Right lung (tissue), 10 donors: ENCODE measurements around the gene TOX3. TPM values are rescaled to one million over a fixed set of nuclear protein-coding genes. Genes with fewer than 3 reads are reported as not detected.
A peak's percentile ranks its signal among the peaks of the same experiment; 100 is the strongest.

ENCODE experiments used
- DNase-seq, 2 donors: peaks; one replicate each; pipeline ENCODE4 v3.0.0-alpha.2; 2013
- long read RNA-seq, 8 donors: transcript quantifications; one replicate each; lab custom pipeline, GENCODE V29; 2026
- polyA plus RNA-seq, 5 donors: library from polyadenylated mRNA; unstranded; fragments of 120-200 nt; gene quantifications; one replicate each; pipeline versions ENCODE4 v1.2.1 to v1.2.3, GENCODE V29; 2013; ENCODE audit warnings: inconsistent platforms in 1 of 5, low replicate concordance in 1 of 5; ENCODE audit not compliant: insufficient read length in 5 of 5, insufficient read depth in 1 of 5

TOX3 gene
- polyA plus RNA-seq: 1 to 10 TPM; 4.3 to 6.0 (median 5.1) TPM
- long read RNA-seq, donor 1: 0 reads
- long read RNA-seq, donor 2, partial matches to known transcripts: 0 of 1 reads
- long read RNA-seq, donor 2, other reads (novel, unspliced or antisense): 0 of 1 reads
- long read RNA-seq, donor 3: 0 reads
- long read RNA-seq, donor 4: 0 reads
- long read RNA-seq, donor 5, partial matches to known transcripts: 0 of 1 reads
- long read RNA-seq, donor 5, other reads (novel, unspliced or antisense): 0 of 1 reads
- long read RNA-seq, donor 6: 0 reads
- long read RNA-seq, donor 7, partial matches to known transcripts: 0 of 4 reads
- long read RNA-seq, donor 7, other reads (novel, unspliced or antisense): 0 of 4 reads
- long read RNA-seq, donor 8: 0 reads

DNA sequence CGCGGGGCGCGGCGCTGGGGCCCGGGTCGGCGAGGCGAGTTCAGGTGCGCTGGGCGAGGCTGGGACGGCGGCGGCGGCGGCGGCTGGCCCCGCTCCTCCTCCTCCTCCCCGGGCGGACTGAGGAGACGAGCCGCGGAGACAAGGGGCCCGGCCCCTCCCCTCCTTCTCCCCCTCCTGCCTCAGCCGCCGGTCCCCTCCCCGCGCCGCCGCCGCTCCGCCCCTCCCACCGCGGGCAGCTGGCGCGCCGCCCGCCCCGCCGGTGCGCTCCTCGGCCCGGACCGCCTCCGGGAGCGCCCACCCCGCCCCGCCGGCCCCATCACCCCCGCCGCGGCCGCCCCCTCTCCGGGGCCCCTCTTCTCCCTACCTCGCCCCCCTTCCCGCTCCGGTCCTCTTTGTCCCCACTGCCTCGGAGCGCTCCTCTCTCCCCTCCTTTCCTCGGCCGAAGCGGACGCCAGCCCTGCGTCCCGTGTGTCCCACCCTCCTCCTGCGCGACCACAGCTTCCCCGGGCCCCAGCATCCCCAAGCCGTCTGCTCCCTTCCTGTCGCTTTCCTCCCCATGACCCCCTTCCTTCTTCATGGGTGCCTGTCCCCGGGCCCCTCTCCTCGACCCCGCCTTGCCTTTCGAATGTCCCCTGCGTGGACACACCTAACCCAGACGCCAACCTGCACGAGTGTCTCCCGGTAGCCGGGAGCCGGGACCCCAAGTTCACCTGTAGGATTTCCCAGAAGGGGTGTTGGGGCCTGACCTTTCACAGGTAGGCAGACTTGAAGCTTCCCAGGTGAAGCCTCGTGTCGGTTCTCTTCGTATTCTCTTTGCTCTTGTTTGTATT, at the start of gene TOX3:
TOX3 (minus strand) TSS at position 140 of the 830 bp plus-strand sequence. CDS start 420 bp downstream, outside the sequence.
- DNase-seq: no peak

DNA sequence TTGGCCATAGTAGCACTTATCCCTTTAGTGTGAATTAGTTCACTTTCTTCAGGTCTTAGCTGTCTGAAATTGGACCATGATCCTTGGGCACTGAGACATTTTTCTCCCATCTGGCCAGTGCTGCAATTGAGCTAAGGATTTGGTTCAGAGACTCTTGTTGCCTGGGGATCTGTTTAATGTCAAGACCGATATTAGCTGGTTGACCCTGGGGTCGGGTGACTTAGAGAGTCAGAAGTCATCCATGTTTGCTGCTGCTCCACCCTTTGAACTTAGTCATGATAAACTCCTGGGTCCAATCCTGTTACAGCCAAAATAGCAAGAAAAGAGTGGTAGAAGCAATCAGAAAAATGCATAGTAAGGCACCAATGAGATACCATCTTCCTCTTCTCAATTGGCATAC, 45.8 kb upstream of the TOX3 start:
- DNase-seq: no peak

DNA sequence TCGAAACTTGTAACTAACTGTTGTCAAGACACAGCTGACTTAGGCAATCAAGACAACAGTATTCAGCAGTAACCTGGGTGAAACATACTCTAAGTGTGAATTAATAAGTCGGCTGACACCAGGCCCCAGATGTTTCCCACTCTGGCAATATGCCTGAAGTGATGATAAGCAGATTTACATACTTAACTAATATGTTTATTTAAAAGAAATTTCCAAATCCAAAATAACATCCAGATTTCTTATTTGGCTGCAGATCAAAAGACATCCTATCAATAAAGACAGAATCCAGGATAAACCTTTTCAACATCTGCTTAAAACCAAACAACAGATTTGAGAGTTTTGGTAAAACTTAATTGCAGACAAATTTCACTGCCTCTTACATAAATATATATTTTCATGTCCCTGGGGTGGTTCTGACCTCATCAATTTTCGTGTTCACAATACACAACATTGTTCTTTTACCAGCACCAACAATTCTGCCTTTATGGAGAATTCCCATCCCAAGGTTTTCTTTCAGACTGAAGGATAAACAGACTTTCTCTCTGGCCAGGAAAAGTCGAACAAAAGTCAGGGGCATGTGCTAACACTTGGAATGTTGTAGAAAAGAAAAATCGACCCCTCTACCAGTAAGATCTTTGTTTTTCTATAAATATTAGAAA, 45.1 kb upstream of the TOX3 start:
- peak; percentile 31 to 51 for DNase-seq

DNA sequence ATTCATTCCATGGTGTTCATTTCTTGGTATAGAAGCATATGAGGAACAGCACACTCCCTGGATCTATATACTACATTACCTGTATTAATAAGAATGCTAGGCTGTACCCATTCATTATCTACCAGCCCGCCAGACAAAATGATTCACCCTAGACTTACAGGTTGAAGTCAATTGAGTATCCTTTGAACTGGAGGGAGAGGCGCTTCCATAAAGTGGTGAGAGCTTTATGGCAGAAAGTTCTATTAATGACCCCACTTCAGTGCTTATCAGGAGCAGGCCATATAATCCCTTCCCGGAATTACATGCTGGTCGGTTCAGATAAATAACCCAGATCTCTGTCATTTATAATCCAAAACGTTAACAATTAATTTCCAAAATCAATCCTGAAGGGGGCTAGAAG, 44.5 kb upstream of the TOX3 start:
- DNase-seq: no peak

DNA sequence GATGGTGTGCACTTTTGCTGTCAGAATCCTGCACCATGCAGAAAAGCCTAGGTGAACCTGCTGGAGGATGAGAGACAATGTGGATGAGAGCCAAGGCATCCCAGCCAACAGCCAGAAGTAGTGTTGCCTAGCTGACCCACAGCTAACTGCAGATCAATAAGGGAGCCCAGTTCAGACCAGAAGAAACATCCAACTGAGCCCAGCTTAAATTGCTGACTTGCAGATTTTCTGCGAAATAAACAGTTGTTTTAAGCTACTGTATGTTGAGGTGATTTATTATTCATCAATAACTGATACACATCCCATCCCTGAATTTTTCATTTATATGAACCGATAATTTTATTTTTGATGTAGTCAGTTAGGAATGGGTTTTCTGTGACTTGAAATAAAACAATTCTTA, 39.2 kb upstream of the TOX3 start:
- DNase-seq: no peak

DNA sequence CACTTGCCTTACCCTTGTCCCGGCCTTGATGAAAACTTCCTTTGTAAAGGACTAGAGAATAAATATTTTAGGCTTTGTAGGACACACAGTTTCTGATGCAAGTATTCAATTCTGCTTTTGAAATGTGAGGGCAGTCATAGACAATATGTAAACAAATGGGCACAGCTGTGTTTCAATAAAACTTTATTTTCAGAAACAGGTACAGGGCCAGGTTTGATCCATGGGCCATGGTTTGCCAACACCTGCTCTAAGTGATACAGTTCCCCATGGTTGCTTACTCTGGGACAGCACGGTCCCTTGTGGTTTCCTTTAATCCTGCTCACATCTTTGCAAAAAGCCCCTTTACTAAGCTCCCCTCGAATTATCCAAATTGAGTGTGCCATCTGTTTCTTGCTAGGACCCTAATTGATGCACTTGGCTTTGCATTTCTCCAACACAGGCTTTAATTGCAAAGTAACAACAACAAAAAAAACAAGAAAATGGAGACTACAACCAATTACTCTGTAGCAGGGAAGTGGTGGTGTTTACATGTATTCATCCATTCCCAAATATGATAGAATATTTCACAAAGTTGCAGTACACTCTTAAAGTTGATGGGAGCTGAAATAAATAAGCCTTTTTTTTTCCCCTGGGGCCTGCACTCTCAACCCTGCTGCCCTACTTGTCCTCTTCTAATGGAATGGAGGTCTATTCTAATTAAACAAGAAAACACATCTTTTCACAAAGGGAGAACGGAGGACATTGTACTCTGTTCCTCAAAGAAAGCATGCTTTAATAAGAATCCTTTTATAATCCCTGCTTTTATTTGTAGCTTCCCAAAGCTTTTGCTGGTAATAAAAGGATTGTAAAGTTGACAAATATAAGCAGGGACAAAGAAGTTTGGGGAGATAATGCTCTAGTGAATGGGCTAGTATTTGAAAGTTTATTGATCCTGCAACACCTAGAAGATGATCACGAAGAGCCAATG, 37.7 kb upstream of the TOX3 start:
- no peak for DNase-seq

DNA sequence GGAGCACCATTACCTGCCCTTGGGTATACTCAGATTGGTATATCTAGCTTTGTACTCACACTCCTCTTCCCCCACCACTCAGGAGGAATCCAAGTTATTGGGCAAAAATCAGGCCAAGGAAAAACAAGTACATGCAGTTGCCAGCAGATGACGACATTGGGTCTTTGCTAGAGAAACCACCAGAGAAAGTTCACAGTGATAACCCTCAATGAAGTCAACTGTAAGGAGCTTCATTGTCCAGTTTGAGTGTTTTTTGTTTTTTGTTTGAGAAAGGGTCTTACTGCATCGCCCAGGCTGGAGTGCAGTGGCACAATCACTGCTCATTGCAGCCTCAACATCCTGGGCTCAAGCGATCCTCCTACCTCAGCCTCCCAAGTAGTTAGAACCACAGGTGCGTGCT, 34.6 kb upstream of the TOX3 start:
- DNase-seq: no peak

DNA sequence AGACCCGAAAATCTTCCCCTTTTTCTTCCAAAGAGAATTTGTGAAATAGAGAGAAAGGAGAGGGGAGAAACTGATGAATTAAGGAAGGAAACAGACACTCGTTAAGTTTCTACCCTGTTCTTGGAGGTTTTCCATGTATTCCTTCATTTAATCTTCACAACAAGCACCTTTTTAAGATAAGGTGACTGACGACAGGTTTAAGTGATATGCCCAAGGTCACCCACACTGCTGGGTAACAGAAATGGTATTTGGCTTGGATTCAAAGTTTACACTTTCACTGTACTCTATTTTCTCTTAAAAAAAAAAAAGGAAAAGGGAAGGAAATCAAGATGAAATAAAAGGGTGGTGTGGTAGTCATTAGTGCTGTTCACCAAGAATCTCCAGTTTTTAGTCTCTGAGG, 33.5 kb upstream of the TOX3 start:
- DNase-seq: no peak

DNA sequence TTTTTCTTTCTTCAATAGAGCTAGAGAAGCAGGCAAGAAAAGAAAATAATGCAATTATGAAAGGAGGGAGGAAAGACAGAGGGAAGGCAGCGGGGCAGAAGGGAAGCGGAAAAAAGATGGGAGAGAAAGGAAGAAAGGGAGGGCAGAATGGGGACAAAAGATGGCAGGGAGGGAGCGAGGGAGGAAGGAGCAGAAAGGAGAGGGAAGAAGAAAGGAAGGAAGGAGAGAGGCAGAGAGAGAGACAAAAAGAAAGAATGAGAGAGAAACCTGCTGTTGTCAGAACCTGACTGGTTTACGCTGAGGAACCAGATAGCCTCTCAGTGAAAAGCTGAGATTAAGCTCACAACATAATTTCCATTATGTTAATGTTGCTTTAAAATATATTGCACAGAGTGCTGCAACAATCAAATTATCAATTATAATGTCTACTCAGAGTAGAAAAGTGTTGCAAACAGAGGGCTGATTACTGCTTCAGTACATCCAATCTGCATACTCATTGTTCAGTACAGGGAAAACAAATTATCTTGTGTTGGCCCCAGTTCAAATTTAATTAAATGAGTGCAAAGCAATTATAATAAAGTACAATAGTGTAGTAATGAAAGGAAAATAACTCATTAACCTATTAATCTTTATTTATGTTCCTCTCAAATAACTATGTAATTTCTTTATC, 32.0 kb upstream of the TOX3 start:
- DNase-seq: no peak

DNA sequence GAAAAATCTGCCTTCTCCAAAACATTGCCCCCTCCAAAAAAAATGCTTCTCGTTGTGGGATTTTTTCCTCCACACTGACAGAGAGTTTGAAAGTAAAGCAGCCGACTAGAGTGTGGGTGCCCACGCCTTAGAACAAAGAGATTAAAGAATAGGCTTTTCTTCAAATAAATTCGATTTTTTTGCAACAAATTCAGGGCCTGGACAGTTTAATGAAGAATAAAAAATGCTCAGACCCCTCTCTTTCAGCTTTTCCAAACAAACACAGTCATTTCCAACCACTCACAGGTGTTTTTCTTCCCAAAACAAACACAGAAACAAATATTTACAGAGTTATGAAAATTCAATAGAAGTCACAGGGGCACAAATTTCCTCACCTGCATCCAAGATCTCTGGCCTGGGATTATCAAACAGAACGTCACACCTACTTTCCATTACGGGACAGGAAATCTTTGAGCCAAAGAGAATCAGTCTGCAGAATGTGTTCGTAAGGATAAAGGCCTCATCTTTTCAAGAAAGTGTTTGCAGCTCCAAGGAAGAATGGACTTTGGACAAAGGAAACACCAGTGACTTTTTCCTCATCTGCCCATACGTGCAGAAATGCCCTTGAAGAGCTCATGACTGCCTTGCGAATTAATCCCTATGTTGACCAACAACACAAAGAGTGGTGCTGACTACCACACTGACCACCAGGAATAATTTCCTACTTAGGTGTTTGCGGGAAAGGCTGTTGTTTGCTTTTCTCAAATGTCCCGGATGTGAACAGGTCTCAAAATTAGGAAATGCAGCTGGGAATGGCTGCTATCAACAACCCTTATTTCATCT, 31.3 kb upstream of the TOX3 start:
- no peak for DNase-seq

DNA sequence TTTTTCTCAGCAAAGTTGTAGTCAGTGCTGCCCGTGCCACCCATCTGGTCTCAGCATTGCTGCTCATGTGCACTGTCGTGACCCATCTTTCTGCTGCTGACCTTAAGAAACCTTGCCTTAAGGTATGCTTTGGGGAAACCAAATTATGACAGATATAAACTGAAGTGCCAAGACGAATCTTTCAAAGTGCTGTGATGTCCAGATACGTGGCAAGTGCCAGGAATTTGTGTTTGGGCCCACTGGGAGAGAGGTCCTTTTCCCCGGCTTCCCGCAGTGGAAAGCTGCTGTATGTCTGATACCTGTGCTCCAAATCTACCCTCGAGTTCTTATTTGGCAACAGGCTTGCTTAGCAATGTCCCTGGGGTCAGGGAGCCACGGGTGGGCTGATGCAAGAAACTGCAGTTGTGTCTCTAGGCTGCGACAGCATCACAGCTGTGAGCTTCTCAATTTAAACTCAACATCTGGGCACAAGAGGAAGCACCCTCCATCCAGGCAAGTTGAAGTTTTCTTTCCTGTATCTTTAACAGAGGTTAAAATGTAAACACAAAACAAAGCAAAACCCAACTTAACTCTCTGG, 30.3 kb upstream of the TOX3 start:
- no peak for DNase-seq

DNA sequence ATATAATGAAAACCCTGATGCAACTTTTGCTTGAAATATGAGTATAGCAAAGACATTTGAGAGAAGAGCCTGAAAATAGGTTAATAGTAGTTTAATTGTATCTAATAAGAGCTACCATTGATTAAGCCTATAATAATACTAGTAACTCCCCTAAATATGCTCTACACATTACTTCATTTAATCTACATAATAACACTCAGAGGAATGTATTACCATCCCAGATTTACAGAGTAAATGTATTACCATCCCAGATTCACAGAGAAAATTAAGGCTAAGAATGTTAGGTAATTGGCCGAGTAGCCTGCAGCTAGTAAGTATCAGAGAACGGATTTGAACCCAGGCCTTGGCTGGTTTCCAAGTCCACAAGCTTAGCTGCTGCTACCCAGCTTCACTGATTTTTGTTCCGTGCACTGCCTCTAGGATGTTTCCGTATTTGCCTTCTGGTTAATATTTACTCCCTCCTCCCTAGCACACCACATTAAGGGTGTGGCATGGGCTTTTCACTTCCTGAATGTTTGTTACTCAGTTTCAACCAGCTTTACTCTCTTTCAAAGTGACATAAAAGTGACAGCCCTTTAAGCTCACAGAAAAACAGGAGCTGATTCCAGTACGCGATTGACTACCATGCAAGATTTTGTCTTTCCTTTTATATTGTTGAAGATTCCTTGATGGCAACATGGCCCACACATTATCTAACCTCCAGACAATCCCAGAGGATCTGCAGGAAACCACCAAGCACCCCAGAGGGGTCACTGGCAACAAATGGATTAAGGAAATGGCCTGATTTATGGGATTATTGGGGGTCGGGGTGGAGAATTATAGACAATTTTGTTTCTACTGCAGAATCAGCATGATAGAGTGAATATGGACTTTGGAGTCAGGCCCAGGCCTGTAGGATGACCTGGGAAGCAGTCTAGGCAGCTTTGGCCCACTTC, 26.7 kb upstream of the TOX3 start:
- DNase-seq: no peak

DNA sequence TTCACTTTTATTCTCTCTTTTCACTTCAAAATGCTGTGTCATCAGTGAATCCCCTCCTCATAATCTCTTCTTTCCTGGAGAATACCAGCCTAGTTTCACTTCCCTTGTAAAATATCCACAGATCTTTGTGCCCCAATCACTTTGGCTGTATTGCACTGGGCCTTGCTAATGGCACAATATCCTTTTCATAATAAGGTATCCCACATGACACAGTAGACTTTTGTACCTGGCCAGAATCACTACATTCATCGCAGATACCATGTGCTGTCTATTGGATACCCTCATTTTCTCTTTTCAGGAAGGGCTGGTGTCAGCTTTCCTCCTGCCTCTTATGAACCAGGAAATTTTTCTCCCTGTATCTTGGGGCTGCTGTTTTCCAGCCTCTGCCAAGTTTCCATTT, 25.7 kb upstream of the TOX3 start:
- DNase-seq: no peak

DNA sequence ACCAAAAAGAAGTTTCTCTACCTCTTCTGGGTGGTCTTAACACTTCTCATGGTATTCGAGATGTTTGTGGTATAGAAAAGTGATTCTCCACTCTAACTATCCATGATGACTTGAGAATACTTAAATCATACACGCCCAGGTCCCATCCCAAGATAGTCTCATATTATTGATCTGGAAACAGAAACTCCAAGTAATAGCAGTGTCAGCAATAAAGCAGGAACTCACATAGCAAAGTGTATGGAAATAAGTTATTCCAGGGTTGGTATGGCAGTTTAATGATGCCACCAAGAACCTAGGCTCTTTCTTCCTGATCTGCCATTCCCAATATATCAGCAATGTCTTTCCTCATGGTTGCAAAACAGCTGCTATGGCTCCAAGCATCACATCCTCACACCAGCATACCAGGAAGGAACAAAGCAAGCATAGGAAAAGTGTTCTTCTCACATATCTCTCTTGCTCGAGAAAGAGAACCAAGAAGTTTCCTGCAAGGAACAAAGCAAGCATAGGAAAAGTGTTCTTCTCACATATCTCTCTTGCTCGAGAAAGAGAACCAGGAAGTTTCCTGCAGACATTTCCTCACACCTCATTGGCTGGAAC, 23.6 kb upstream of the TOX3 start:
- no peak for DNase-seq

DNA sequence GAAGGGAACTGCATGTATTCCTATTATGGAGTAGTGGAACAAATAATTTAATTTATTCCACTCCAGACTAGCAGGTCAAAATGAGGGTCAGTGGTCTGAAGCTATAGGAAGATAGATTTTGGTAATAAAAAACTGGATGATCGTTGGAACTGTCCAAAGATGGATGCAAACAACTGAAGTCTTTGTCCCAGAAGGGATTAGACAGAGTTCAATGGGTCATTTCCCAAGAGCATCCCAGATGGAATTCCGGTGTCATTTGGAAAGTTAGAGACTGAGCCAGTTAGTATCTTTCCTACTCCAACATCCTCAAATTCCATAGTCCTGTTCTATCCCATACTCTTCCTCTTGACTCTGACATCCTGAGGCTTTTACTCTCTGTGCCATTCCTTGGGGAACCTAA, 22.8 kb upstream of the TOX3 start:
- DNase-seq: no peak

DNA sequence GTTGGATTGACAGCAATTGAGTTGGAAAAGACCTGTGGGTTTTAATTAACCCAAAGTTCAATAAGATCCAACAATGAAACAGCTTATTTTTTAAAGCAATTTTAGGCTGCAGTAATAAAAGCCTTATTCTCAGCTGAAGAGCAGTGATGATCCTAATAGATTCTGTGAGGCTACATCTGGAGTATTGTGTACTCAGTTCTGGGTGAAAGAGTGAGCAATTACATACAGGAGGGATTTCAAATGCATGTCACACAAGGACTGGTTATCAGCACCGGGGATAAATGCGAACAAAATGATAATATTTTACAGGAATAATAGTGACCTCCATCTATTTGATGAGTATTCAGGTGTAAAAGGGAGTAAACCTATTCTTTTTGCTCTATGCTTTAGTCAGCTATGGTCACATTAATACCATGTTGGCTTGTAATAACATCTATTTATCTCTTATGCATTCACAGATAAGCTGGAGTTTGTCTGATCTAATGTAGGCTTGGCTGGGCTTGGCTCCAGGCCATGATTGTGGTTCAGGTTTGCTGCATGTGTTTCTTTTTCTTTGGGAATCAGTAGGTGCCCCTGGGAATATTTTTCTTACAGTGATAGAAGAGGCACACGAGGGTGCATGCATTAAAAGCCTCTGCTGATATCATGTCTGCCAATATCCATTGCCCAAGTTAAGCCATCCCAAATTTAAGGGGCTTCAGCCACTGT, 22.2 kb upstream of the TOX3 start:
- no peak for DNase-seq

DNA sequence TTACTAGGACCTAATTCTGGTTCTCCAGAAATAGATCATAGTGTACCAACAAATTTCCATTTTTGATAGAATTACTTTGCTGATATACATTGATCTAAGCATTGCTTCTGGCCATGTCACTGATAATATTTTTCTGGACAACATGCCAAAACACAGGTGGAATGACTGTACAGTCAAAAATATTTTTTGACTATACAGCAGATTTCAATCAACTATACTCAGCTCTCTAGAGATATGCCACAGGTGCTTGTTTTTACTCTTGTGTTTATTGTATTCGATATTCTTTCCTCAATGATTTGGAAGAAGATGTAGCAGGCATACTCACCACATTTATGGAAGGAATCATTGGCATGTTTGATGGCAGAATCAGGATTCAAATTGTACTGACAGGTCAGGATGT, 21.6 kb upstream of the TOX3 start:
- no peak for DNase-seq
